Measurements from ENCODE around the gene DDR1.
"Not testable (repeated sequence)": the region's sequence is repeated elsewhere in the genome, so short reads cannot be mapped to it uniquely, and the experiment has no call there.

Gene DDR1

GRCh38 chr6:30857112-30857511 lies 27.2 kb upstream of the DDR1 start:
- Histone ChIP-seq H3K27me3 (replicated peaks) (no peaks in the 10 kb centered on the region), H3K4me3 (ENCODE audit: low read depth, low read length) (no peak overlapping the region), H3K36me3 (replicated peaks) (no peaks in the 10 kb centered on the region), H3K27ac (no peak overlapping the region)
- no peak for DNase-seq
- TF ChIP-seq CTCF (IDR thresholded peaks at IDR 0.05; ENCODE audit: low read depth, low read length, missing control alignments) = no peak
- in situ Hi-C loops (cut with HindIII; ENCODE audit: low pct_ligation_motif_present, low sequenced_read_pairs) = no loop called here

GRCh38 chr6:30857549-30857948 lies 26.8 kb upstream of the DDR1 start:
- in situ Hi-C loops (cut with HindIII; ENCODE audit: low pct_ligation_motif_present, low sequenced_read_pairs) = no loop called here
- no peaks in the 10 kb centered on the region for H3K36me3 ChIP-seq (replicated peaks)
- H3K4me3 ChIP-seq (ENCODE audit: low read depth, low read length) = no peak overlapping the region
- no peaks in the 10 kb centered on the region for H3K27me3 ChIP-seq (replicated peaks)
- DNase-seq = no peak
- no peak for TF ChIP-seq CTCF (IDR thresholded peaks at IDR 0.05; ENCODE audit: low read depth, low read length, missing control alignments)
- H3K27ac ChIP-seq = no peak overlapping the region

- H3K27me3 ChIP-seq (replicated peaks); in situ Hi-C loops (cut with HindIII; ENCODE audit: low pct_ligation_motif_present, low sequenced_read_pairs); H3K27ac ChIP-seq; H3K36me3 ChIP-seq (replicated peaks); H3K4me3 ChIP-seq (ENCODE audit: low read depth, low read length); DNase-seq: not testable (repeated sequence)
Measured at GRCh38 chr6:30859726-30860125, 24.6 kb upstream of the DDR1 start.

- Histone ChIP-seq H3K27ac (no peak overlapping the region), H3K27me3 (replicated peaks) (no peaks in the 10 kb centered on the region), H3K4me3 (ENCODE audit: low read depth, low read length) (no peak overlapping the region), H3K36me3 (replicated peaks) (no peaks in the 10 kb centered on the region)
- DNase-seq = no peak
- TF ChIP-seq CTCF (IDR thresholded peaks at IDR 0.05; ENCODE audit: low read depth, low read length, missing control alignments) = no peak
- in situ Hi-C loops (cut with HindIII; ENCODE audit: low pct_ligation_motif_present, low sequenced_read_pairs) = no loop called here
Measured at GRCh38 chr6:30861257-30862048, 22.9 kb upstream of the DDR1 start.

GRCh38 chr6:30862156-30862875 lies 22.0 kb upstream of the DDR1 start:
- H3K27ac ChIP-seq = no peak overlapping the region
- H3K4me3 ChIP-seq (ENCODE audit: low read depth, low read length) = no peak overlapping the region
- H3K36me3 ChIP-seq (replicated peaks) = no peaks in the 10 kb centered on the region
- H3K27me3 ChIP-seq (replicated peaks) = no peaks in the 10 kb centered on the region
- TF ChIP-seq CTCF (IDR thresholded peaks at IDR 0.05; ENCODE audit: low read depth, low read length, missing control alignments) = no peak
- no peak for DNase-seq
- in situ Hi-C loops (cut with HindIII; ENCODE audit: low pct_ligation_motif_present, low sequenced_read_pairs) = no loop called here

- DNase-seq = no peak
- H3K27me3 ChIP-seq (replicated peaks) = no peaks in the 10 kb centered on the region
- in situ Hi-C loops (cut with HindIII; ENCODE audit: low pct_ligation_motif_present, low sequenced_read_pairs) = no loop called here
- no peaks in the 10 kb centered on the region for H3K36me3 ChIP-seq (replicated peaks)
- H3K27ac ChIP-seq = no peak overlapping the region
- no peak overlapping the region for H3K4me3 ChIP-seq (ENCODE audit: low read depth, low read length)
- TF ChIP-seq CTCF (IDR thresholded peaks at IDR 0.05; ENCODE audit: low read depth, low read length, missing control alignments) = no peak
Measured at GRCh38 chr6:30864325-30864724, 20.0 kb upstream of the DDR1 start.

- H3K27ac ChIP-seq; H3K27me3 ChIP-seq (replicated peaks); H3K4me3 ChIP-seq (ENCODE audit: low read depth, low read length); in situ Hi-C loops (cut with HindIII; ENCODE audit: low pct_ligation_motif_present, low sequenced_read_pairs); H3K36me3 ChIP-seq (replicated peaks): not testable (repeated sequence)
- DNase-seq = peak; percentile 26
Measured at GRCh38 chr6:30869241-30869749, 15.0 kb upstream of the DDR1 start.

All from brain microvascular endothelial cell (primary cell).